ENCODE data around the gene HMGXB4. TPM values are rescaled to one million over a fixed set of nuclear protein-coding genes. Genes with fewer than 3 reads are reported as not detected.

Gene HMGXB4
- total RNA-seq, 3 donors from 2014 or later (not counting 1 experiment from before 2014, with no cell fraction given), result 40.4 to 46.1 (median 40.7) TPM

DNA sequence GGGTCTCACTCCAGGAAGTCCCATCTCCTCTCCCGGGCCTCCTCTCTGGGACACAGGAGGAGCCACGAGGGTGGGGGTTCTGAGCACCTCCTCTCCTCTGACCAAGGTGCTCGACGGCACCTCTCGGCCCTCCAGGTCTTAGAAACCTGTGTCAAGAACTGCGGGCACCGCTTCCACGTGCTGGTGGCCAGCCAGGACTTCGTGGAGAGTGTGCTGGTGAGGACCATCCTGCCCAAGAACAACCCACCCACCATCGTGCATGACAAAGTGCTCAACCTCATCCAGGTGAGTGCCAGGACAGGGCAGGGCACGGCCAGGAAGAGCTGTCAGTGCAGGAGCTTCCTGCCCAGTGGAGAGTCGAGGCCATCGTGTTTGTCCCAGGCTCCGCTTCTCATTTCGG, 65.6 kb downstream of the HMGXB4 start:
- no peak overlapping the region for H3K4me3 ChIP-seq (ENCODE audit: low read length)
- H3K9me3 ChIP-seq (ENCODE audit: control insufficient read depth, insufficient read depth, low read length), result no peaks in the 10 kb centered on the region
- TF ChIP-seq, protein P1, sequence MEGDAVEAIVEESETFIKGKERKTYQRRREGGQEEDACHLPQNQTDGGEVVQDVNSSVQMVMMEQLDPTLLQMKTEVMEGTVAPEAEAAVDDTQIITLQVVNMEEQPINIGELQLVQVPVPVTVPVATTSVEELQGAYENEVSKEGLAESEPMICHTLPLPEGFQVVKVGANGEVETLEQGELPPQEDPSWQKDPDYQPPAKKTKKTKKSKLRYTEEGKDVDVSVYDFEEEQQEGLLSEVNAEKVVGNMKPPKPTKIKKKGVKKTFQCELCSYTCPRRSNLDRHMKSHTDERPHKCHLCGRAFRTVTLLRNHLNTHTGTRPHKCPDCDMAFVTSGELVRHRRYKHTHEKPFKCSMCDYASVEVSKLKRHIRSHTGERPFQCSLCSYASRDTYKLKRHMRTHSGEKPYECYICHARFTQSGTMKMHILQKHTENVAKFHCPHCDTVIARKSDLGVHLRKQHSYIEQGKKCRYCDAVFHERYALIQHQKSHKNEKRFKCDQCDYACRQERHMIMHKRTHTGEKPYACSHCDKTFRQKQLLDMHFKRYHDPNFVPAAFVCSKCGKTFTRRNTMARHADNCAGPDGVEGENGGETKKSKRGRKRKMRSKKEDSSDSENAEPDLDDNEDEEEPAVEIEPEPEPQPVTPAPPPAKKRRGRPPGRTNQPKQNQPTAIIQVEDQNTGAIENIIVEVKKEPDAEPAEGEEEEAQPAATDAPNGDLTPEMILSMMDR (IDR thresholded peaks at IDR 0.05), result no peak
- no peaks in the 10 kb centered on the region for H3K9me3 Mint-ChIP-seq
- H3K4me1 ChIP-seq (ENCODE audit: control insufficient read depth, insufficient read depth, low read length), result no peaks in the 10 kb centered on the region
- ATAC-seq (no peak), DNase-seq (no peak)
- H3K36me3 Mint-ChIP-seq, result no peaks in the 10 kb centered on the region
- H3K4me3 Mint-ChIP-seq, result no peak overlapping the region
- 93% methylated on average over 15 of the region's 15 CpGs for WGBS (ENCODE audit: insufficient coverage)
- no peaks in the 10 kb centered on the region for H3K27me3 ChIP-seq (ENCODE audit: control insufficient read depth, insufficient read depth, low read length)
- no peaks in the 10 kb centered on the region for H3K27me3 Mint-ChIP-seq (ENCODE audit: low read depth in 2 of 2)
- intact Hi-C loops (cut with micrococcal nuclease), result no loop called here
- H3K4me1 Mint-ChIP-seq, result no peaks in the 10 kb centered on the region
- no peak overlapping the region for H3K27ac Mint-ChIP-seq
- H3K27ac ChIP-seq (ENCODE audit: low read length), result no peak overlapping the region
- peaks cover 63% of the 10 kb centered on the region for H3K36me3 ChIP-seq (ENCODE audit: control insufficient read depth, insufficient read depth, low read length)

DNA sequence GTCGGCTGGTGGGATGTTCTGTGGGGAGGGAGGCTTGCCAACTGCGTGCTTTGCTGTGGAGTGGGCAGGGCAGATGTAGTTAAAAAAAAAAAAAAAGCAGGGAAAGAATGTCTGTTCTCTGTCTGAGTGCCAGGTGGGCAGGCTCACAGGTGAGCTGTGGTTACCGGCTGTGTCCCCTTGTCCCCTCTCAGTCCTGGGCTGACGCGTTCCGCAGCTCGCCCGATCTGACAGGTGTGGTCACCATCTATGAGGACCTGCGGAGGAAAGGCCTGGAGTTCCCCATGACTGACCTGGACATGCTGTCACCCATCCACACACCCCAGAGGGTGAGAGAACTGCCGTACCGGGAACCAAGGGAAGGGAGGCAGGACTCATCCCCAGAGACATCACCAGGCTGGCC, 66.0 kb downstream of the HMGXB4 start:
- H3K4me3 ChIP-seq (ENCODE audit: low read length), result no peak overlapping the region
- Mint-ChIP-seq H3K36me3 (no peaks in the 10 kb centered on the region), H3K4me1 (no peaks in the 10 kb centered on the region), H3K27me3 (ENCODE audit: low read depth in 2 of 2) (no peaks in the 10 kb centered on the region), H3K27ac (no peak overlapping the region), H3K4me3 (no peak overlapping the region), H3K9me3 (no peaks in the 10 kb centered on the region)
- TF ChIP-seq, protein P1 (IDR thresholded peaks at IDR 0.05), result no peak
- no peaks in the 10 kb centered on the region for H3K9me3 ChIP-seq (ENCODE audit: control insufficient read depth, insufficient read depth, low read length)
- DNase-seq (no peak), ATAC-seq (no peak)
- H3K27me3 ChIP-seq (ENCODE audit: control insufficient read depth, insufficient read depth, low read length), result no peaks in the 10 kb centered on the region
- 97% methylated on average over 11 of the region's 11 CpGs for WGBS (ENCODE audit: insufficient coverage)
- peaks cover 4% of the 10 kb centered on the region for H3K4me1 ChIP-seq (ENCODE audit: control insufficient read depth, insufficient read depth, low read length)
- H3K27ac ChIP-seq (ENCODE audit: low read length), result no peak overlapping the region
- intact Hi-C loops (cut with micrococcal nuclease), result no loop called here
- H3K36me3 ChIP-seq (ENCODE audit: control insufficient read depth, insufficient read depth, low read length), result peaks cover 62% of the 10 kb centered on the region

DNA sequence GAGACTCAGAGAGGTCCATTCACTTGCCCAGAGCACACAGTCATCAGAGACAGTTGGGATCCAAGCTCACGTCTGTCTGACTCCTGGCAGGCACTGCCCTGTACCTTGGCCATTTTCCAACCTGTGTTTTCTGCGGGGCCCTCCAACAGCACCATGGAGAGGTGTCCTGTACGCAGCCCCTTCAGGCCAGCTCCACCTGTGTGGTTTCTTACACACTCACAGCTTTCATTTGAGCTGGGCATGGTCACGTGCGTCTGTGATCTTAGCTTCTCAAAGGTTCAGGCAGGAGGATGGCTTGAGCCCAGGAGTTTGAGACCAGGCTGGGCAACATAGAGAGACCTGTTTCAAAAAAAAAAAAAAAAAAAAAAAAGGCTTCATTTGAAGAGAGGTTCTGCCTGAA, 66.8 kb downstream of the HMGXB4 start:
- no peaks in the 10 kb centered on the region for H3K9me3 Mint-ChIP-seq
- Histone ChIP-seq H3K27me3 (ENCODE audit: control insufficient read depth, insufficient read depth, low read length) (no peaks in the 10 kb centered on the region), H3K36me3 (ENCODE audit: control insufficient read depth, insufficient read depth, low read length) (peaks cover 60% of the 10 kb centered on the region), H3K27ac (ENCODE audit: low read length) (no peak overlapping the region), H3K9me3 (ENCODE audit: control insufficient read depth, insufficient read depth, low read length) (no peaks in the 10 kb centered on the region), H3K4me1 (ENCODE audit: control insufficient read depth, insufficient read depth, low read length) (peaks cover 11% of the 10 kb centered on the region), H3K4me3 (ENCODE audit: low read length) (no peak overlapping the region)
- WGBS (ENCODE audit: insufficient coverage), result 95% methylated on average over 5 of the region's 5 CpGs
- no peak for ATAC-seq
- DNase-seq, result no peak
- no peaks in the 10 kb centered on the region for H3K27me3 Mint-ChIP-seq (ENCODE audit: low read depth in 2 of 2)
- no peak overlapping the region for H3K27ac Mint-ChIP-seq
- peaks cover 0 to 1% of the 10 kb centered on the region in 2 donors for H3K4me1 Mint-ChIP-seq
- intact Hi-C loops (cut with micrococcal nuclease), result no loop called here
- H3K36me3 Mint-ChIP-seq, result no peaks in the 10 kb centered on the region
- TF ChIP-seq, protein P1 (IDR thresholded peaks at IDR 0.05), result no peak
- H3K4me3 Mint-ChIP-seq, result no peak overlapping the region

DNA sequence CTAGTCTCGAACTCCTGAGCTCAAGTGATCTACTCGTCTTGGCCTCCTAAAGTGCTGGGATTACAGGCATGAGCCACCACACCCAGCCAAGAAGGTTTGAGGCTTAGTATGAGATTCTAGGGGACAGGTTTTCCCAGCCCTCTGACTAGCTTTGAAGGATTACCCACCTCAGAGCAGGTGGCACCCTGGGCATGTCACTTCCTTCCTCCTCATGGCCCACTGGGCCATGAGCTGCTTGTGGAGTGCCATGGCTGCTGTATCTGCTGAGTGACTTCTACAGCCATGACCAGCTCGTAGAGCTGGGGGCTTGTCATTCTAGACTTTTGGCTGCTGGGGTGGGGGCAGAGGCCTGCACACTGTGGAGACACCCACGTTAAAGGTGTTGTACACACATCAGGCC, 67.5 kb downstream of the HMGXB4 start:
- H3K4me1 ChIP-seq (ENCODE audit: control insufficient read depth, insufficient read depth, low read length), result peaks cover 18% of the 10 kb centered on the region
- TF ChIP-seq, protein P1 (IDR thresholded peaks at IDR 0.05), result no peak
- Mint-ChIP-seq H3K4me3 (no peak overlapping the region), H3K27me3 (ENCODE audit: low read depth in 2 of 2) (no peaks in the 10 kb centered on the region), H3K27ac (no peak overlapping the region), H3K36me3 (no peaks in the 10 kb centered on the region), H3K4me1 (peaks cover 0 to 6% of the 10 kb centered on the region in 2 donors), H3K9me3 (no peaks in the 10 kb centered on the region)
- intact Hi-C loops (cut with micrococcal nuclease), result no loop called here
- 90% methylated on average over 4 of the region's 4 CpGs for WGBS (ENCODE audit: insufficient coverage)
- no peak for DNase-seq
- ATAC-seq, result no peak
- H3K4me3 ChIP-seq (ENCODE audit: low read length), result no peak overlapping the region
- no peaks in the 10 kb centered on the region for H3K9me3 ChIP-seq (ENCODE audit: control insufficient read depth, insufficient read depth, low read length)
- H3K36me3 ChIP-seq (ENCODE audit: control insufficient read depth, insufficient read depth, low read length), result peaks cover 61% of the 10 kb centered on the region
- H3K27me3 ChIP-seq (ENCODE audit: control insufficient read depth, insufficient read depth, low read length), result no peaks in the 10 kb centered on the region
- no peak overlapping the region for H3K27ac ChIP-seq (ENCODE audit: low read length)
